HCT116 (cell line): ENCODE results near the gene TDRD9. TPM values are rescaled to one million over a fixed set of nuclear protein-coding genes. Genes with fewer than 3 reads are reported as not detected.

ENCODE experiments used
- ATAC-seq: fragments of 200-7000 bp; cut with Tn5 transposase; 2 replicates; pipeline ENCODE4 v1.9.1; 2020; ENCODE audit warnings: mild to moderate bottlenecking, moderate library complexity
- BruUV-seq: library from RNA; stranded (reverse); fragments of 400-500 nt; replicated peaks from 2 replicates; lab custom pipeline; 2021; lab: Mats Ljungman, UMichigan
- CTCF ChIA-PET: fragments of 300-600 bp; sonication (Branson Sonifier 250); formaldehyde crosslinking; loops from one replicate; lab custom pipeline; 2021; ENCODE audit warnings: antibody characterized with exemption; lab: Charles Lee
- POLR2A ChIA-PET: fragments of 300-600, 350-600 bp; sonication (Branson Sonifier 250); formaldehyde crosslinking; loops from one replicate; lab custom pipeline; 2021; ENCODE audit warnings: antibody characterized with exemption; lab: Charles Lee
- RAD21 ChIA-PET, 2 experiments: fragments of 300-600 bp; sonication (Branson Sonifier 250); formaldehyde crosslinking; loops; one replicate each; lab custom pipeline; 2023; ENCODE audit warnings: low total read pairs in 2 of 2; ENCODE audit not compliant: uncharacterized antibody in 2 of 2, unreplicated experiment in 2 of 2, low non-redundant PET in 1 of 2; lab: Charles Lee
- DNase-seq: peaks from one replicate; pipeline ENCODE4 v3.0.0-alpha.2; 2010; ENCODE audit warnings: low read depth, low spot score
- H2AFZ ChIP-seq: fragments of 200-600 bp; shearing (Covaris generic), sonication (generic); 2 replicates; pipeline ENCODE4 v1.6.1; 2017; ENCODE audit warnings: low read depth, mixed run types, mixed read lengths, antibody characterized with exemption, low read length; ENCODE audit not compliant: poor library complexity, severe bottlenecking
- H3K27ac ChIP-seq: 2 replicates; pipeline ENCODE4 v1.5.1; 2012; ENCODE audit warnings: low read depth, low read length
- H3K27me3 ChIP-seq: fragments of 200-600 bp; sonication (generic); 2 replicates; pipeline ENCODE4 v1.6.1; 2016; ENCODE audit warnings: mixed run types, low read length, mixed read lengths; ENCODE audit not compliant: insufficient read depth
- H3K36me3 ChIP-seq, 2 experiments: fragments of 200-500 bp in 1 of 2; fragments of 200-600 bp in 1 of 2; sonication (Bioruptor generic) in 1 of 2; sonication (generic) in 1 of 2; 2 replicates each; pipeline versions ENCODE4 v1.5.1 to v1.6.1; 2014 to 2016; ENCODE audit warnings: low read length in 2 of 2, inconsistent platforms in 1 of 2, mixed read lengths in 1 of 2, mixed run types in 1 of 2; ENCODE audit not compliant: insufficient read depth in 2 of 2, control insufficient read depth in 1 of 2
- H3K4me1 ChIP-seq, 2 experiments: fragments of 200-600 bp in 1 of 2; sonication (generic) in 1 of 2; 2 replicates each; pipeline versions ENCODE4 v1.5.1 to v1.6.1; 2012 to 2017; ENCODE audit warnings: low read length in 2 of 2, inconsistent platforms in 1 of 2, mild to moderate bottlenecking in 1 of 2, mixed read lengths in 1 of 2, mixed run types in 1 of 2, moderate library complexity in 1 of 2; ENCODE audit not compliant: insufficient read depth in 2 of 2, control insufficient read depth in 1 of 2
- H3K4me2 ChIP-seq: fragments of 200-600 bp; sonication (generic); 2 replicates; pipeline ENCODE4 v1.6.1; 2017; ENCODE audit warnings: mixed run types, low read length, mixed read lengths
- H3K4me3 ChIP-seq, 2 experiments: fragments of 200-600 bp in 1 of 2; sonication (generic) in 1 of 2; replicated peaks in 1 of 2; 2 replicates each; pipeline ENCODE4 v1.5.1; 2011 to 2016; ENCODE audit warnings: low read length in 2 of 2, control low read depth in 1 of 2, low read depth in 1 of 2, mild to moderate bottlenecking in 1 of 2, mixed read lengths in 1 of 2, mixed run types in 1 of 2
- H3K79me2 ChIP-seq: fragments of 200-600 bp; sonication (generic); 2 replicates; pipeline ENCODE4 v1.6.1; 2017; ENCODE audit warnings: mild to moderate bottlenecking, mixed run types, low read length, moderate library complexity, mixed read lengths; ENCODE audit not compliant: insufficient read depth
- H3K9ac ChIP-seq: fragments of 200-600 bp; sonication (generic); 2 replicates; pipeline ENCODE4 v1.6.1; 2016; ENCODE audit warnings: low read length, mixed read lengths
- H3K9me2 ChIP-seq: fragments of 200-600 bp; sonication (generic), shearing (Covaris generic); 2 replicates; pipeline ENCODE4 v1.6.1; 2017; ENCODE audit warnings: mixed run types, mild to moderate bottlenecking, moderate library complexity; ENCODE audit not compliant: insufficient read depth
- H3K9me3 ChIP-seq, 2 experiments: fragments of 200-500 bp in 1 of 2; fragments of 200-600 bp in 1 of 2; sonication (Bioruptor generic) in 1 of 2; sonication (generic) in 1 of 2; 2 replicates each; pipeline ENCODE4 v1.6.1; 2014 to 2017; ENCODE audit warnings: low read length in 2 of 2, mixed read lengths in 2 of 2, inconsistent platforms in 1 of 2, low read depth in 1 of 2, mild to moderate bottlenecking in 1 of 2, mixed run types in 1 of 2, moderate library complexity in 1 of 2; ENCODE audit not compliant: control insufficient read depth in 1 of 2, insufficient read depth in 1 of 2
- H4K20me1 ChIP-seq: fragments of 200-600 bp; sonication (generic), shearing (Covaris generic); 2 replicates; pipeline ENCODE4 v1.6.1; 2017; ENCODE audit warnings: mixed run types, mild to moderate bottlenecking, moderate library complexity; ENCODE audit not compliant: insufficient read depth
- EGR1 ChIP-seq: IDR thresholded peaks from 2 replicates; pipeline ENCODE4 v1.6.1; 2012; ENCODE audit warnings: low read depth
- ELF1 ChIP-seq: IDR thresholded peaks from 2 replicates; pipeline ENCODE4 v1.6.1; 2012; ENCODE audit warnings: low read depth, borderline replicate concordance
- EZH2 ChIP-seq: fragments of 200-600 bp; sonication (generic); IDR thresholded peaks from 2 replicates; pipeline ENCODE4 v1.6.1; 2017; ENCODE audit warnings: antibody characterized with exemption, mixed run types
- FOSL1 ChIP-seq: IDR thresholded peaks from 2 replicates; pipeline ENCODE4 v1.6.1; 2012; ENCODE audit warnings: low read depth
- JUND ChIP-seq: IDR thresholded peaks from 2 replicates; pipeline ENCODE4 v1.6.1; 2012
- POLR2A ChIP-seq: IDR thresholded peaks from 2 replicates; pipeline ENCODE4 v1.7.0; 2011; ENCODE audit warnings: borderline replicate concordance; ENCODE audit not compliant: insufficient read depth, insufficient read length; ENCODE audit errors: extremely low read depth
- POLR2AphosphoS5 ChIP-seq: IDR thresholded peaks from 2 replicates; pipeline ENCODE4 v1.6.1; 2011; ENCODE audit warnings: mild to moderate bottlenecking, low read depth, low read length, moderate library complexity
- SIN3A ChIP-seq: IDR thresholded peaks from 2 replicates; pipeline ENCODE4 v1.6.1; 2012; ENCODE audit warnings: low read depth
- SRF ChIP-seq: IDR thresholded peaks from 2 replicates; pipeline ENCODE4 v1.6.1; 2012; ENCODE audit warnings: low read depth
- TCF7L2 ChIP-seq: IDR thresholded peaks from 2 replicates; pipeline ENCODE4 v1.7.0; 2011; ENCODE audit warnings: borderline replicate concordance, inconsistent platforms; ENCODE audit not compliant: insufficient read depth, insufficient read length; ENCODE audit errors: extremely low read depth
- ZNF274 ChIP-seq: fragments of 200-500 bp; sonication (Bioruptor generic); IDR thresholded peaks from 2 replicates; pipeline ENCODE4 v1.6.1; 2014; ENCODE audit warnings: mild to moderate bottlenecking, low read depth, low read length, inconsistent platforms
- intact Hi-C: fragments of 100-400 bp; cut with micrococcal nuclease; formaldehyde crosslinking; loops from 2 replicates; pipeline ENCODE4 v1.10.0; 2022
- total RNA-seq: library from RNA; stranded (reverse); gene quantifications from one replicate; pipeline ENCODE4 v1.2.1, GENCODE V29; 2021; ENCODE audit not compliant: unreplicated experiment
- TF ChIP-seq, protein P1 (sequence below), 3 experiments: fragments of 200-600 bp in 1 of 3; sonication (generic) in 1 of 3; IDR thresholded peaks in 2 of 3; conservative IDR thresholded peaks in 1 of 3; 2 replicates each; pipeline ENCODE4 v1.5.1; 2012 to 2017; ENCODE audit warnings: low read depth in 2 of 3, low read length in 2 of 3, antibody characterized with exemption in 1 of 3, borderline replicate concordance in 1 of 3, control low read depth in 1 of 3, mild to moderate bottlenecking in 1 of 3, mixed read lengths in 1 of 3, mixed run types in 1 of 3, moderate library complexity in 1 of 3; ENCODE audit not compliant: insufficient read depth in 1 of 3
- TF ChIP-seq, protein P2 (sequence below): IDR thresholded peaks from 2 replicates; pipeline ENCODE4 v1.6.1; 2012
- TF ChIP-seq, protein P3 (sequence below): IDR thresholded peaks from 2 replicates; pipeline ENCODE4 v1.6.1; 2012; ENCODE audit warnings: low read depth

Gene TDRD9
- total RNA-seq, 1 experiment from 2014 or later = not detected

DNA sequence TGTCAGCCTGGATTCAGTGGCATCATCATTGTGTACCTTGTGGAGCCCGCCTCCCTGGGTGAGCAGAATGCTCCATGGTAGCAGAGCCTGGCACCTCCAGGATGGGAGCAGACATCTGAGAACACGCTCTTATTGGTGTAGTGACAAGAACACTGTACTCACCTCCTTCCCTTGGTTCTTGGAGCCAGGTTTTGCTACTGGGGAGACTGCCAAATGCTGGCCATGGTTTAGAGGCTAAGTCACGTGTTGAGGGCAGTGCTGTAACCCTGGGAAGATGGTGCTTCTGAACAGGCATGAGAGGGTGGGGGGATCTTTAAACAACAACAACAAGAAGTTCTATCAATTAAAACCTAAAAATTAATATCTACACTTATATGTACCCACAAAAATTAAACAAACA, 109.6 kb downstream of the TDRD9 start:
- no peak overlapping the region for H3K4me3 ChIP-seq
- BruUV-seq = no TSS peak
- POLR2A ChIA-PET = no interaction called here
- H3K27me3 ChIP-seq = no peaks in the 10 kb centered on the region
- no peak overlapping the region for H2AFZ ChIP-seq
- RAD21 ChIA-PET = no interaction called here
- no peaks in the 10 kb centered on the region for H3K36me3 ChIP-seq
- ATAC-seq = no peak
- no peak overlapping the region for H3K4me2 ChIP-seq
- no peak overlapping the region for H3K9ac ChIP-seq
- no peak for DNase-seq
- H4K20me1 ChIP-seq = no peaks in the 10 kb centered on the region
- no peak overlapping the region for H3K27ac ChIP-seq
- H3K79me2 ChIP-seq = no peaks in the 10 kb centered on the region
- CTCF ChIA-PET = no interaction called here
- no peaks in the 10 kb centered on the region for H3K4me1 ChIP-seq
- intact Hi-C loops = no loop called here
- H3K9me3 ChIP-seq = no peaks in the 10 kb centered on the region
- no peak for TF ChIP-seq SRF
- no peak for TF ChIP-seq EZH2
- H3K9me2 ChIP-seq = no peaks in the 10 kb centered on the region

DNA sequence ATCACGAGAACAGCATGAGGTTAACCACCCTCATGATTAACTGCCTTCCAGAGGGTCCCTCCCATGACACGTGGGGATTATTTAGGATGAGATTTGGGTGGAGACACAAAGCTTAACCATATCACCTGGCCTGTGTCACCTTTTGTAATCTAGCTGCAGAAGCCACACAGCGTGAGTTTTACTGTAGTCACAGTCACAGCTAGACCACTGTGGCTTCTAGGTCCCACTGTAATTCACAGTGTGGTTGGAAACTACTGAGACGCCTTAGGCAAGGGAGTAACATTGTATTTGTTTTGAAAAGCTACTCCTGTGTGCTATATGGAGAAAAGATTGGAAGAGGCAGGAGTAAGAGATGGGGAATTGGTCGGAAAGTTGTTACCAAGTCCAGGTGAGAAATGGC, 111.0 kb downstream of the TDRD9 start:
- DNase-seq = no peak
- H2AFZ ChIP-seq = no peak overlapping the region
- ChIA-PET CTCF (no interaction called here), POLR2A (no interaction called here), RAD21 (no interaction called here)
- H3K36me3 ChIP-seq = no peaks in the 10 kb centered on the region
- no peaks in the 10 kb centered on the region for H3K27me3 ChIP-seq
- H3K9me2 ChIP-seq = no peaks in the 10 kb centered on the region
- H3K9ac ChIP-seq = no peak overlapping the region
- H3K4me1 ChIP-seq = no peaks in the 10 kb centered on the region
- intact Hi-C loops = no loop called here
- no peaks in the 10 kb centered on the region for H3K9me3 ChIP-seq
- H3K4me2 ChIP-seq = no peak overlapping the region
- H3K4me3 ChIP-seq = no peak overlapping the region
- H3K79me2 ChIP-seq = no peaks in the 10 kb centered on the region
- no peak for ATAC-seq
- BruUV-seq = no TSS peak
- H4K20me1 ChIP-seq = no peaks in the 10 kb centered on the region
- no peak overlapping the region for H3K27ac ChIP-seq
- no peak for TF ChIP-seq JUND
- TF ChIP-seq, protein P1, sequence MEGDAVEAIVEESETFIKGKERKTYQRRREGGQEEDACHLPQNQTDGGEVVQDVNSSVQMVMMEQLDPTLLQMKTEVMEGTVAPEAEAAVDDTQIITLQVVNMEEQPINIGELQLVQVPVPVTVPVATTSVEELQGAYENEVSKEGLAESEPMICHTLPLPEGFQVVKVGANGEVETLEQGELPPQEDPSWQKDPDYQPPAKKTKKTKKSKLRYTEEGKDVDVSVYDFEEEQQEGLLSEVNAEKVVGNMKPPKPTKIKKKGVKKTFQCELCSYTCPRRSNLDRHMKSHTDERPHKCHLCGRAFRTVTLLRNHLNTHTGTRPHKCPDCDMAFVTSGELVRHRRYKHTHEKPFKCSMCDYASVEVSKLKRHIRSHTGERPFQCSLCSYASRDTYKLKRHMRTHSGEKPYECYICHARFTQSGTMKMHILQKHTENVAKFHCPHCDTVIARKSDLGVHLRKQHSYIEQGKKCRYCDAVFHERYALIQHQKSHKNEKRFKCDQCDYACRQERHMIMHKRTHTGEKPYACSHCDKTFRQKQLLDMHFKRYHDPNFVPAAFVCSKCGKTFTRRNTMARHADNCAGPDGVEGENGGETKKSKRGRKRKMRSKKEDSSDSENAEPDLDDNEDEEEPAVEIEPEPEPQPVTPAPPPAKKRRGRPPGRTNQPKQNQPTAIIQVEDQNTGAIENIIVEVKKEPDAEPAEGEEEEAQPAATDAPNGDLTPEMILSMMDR (IDR thresholded peaks at IDR 0.05 in 2 of 3, conservative IDR thresholded peaks at IDR 0.05 in 1 of 3; ENCODE audit: borderline replicate concordance in 1 of 3, insufficient read depth in 1 of 3, low read depth in 2 of 3, low read length in 2 of 3) = no peak
- no peak for TF ChIP-seq SIN3A
- no peak for TF ChIP-seq FOSL1
- TF ChIP-seq ELF1 = no peak
- no peak for TF ChIP-seq EZH2
- TF ChIP-seq POLR2A = no peak
- no peak for TF ChIP-seq TCF7L2
- no peak for TF ChIP-seq EGR1
- no peak for TF ChIP-seq ZNF274
- TF ChIP-seq POLR2AphosphoS5 = no peak
- TF ChIP-seq, protein P2, sequence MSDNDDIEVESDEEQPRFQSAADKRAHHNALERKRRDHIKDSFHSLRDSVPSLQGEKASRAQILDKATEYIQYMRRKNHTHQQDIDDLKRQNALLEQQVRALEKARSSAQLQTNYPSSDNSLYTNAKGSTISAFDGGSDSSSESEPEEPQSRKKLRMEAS = no peak
- TF ChIP-seq, protein P3, sequence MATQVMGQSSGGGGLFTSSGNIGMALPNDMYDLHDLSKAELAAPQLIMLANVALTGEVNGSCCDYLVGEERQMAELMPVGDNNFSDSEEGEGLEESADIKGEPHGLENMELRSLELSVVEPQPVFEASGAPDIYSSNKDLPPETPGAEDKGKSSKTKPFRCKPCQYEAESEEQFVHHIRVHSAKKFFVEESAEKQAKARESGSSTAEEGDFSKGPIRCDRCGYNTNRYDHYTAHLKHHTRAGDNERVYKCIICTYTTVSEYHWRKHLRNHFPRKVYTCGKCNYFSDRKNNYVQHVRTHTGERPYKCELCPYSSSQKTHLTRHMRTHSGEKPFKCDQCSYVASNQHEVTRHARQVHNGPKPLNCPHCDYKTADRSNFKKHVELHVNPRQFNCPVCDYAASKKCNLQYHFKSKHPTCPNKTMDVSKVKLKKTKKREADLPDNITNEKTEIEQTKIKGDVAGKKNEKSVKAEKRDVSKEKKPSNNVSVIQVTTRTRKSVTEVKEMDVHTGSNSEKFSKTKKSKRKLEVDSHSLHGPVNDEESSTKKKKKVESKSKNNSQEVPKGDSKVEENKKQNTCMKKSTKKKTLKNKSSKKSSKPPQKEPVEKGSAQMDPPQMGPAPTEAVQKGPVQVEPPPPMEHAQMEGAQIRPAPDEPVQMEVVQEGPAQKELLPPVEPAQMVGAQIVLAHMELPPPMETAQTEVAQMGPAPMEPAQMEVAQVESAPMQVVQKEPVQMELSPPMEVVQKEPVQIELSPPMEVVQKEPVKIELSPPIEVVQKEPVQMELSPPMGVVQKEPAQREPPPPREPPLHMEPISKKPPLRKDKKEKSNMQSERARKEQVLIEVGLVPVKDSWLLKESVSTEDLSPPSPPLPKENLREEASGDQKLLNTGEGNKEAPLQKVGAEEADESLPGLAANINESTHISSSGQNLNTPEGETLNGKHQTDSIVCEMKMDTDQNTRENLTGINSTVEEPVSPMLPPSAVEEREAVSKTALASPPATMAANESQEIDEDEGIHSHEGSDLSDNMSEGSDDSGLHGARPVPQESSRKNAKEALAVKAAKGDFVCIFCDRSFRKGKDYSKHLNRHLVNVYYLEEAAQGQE = no peak
